Activated T-cell treated with anti-CD3 and anti-CD28 coated beads, Interleukin-2, amount 50 U/mL, for 72 hours (primary cell): Measurements from ENCODE around the gene MFAP2. TPM values are rescaled to one million over a fixed set of nuclear protein-coding genes. Genes with fewer than 3 reads are reported as not detected.

Source experiments
- ATAC-seq, 2 donors: fragments of 150-1000 bp; cut with Tn5 transposase; replicated peaks in 1 of 2; 2 replicates each; pipeline ENCODE4 v1.10.0; 2021; ENCODE audit warnings: moderate library complexity in 2 of 2, mild to moderate bottlenecking in 1 of 2
- DNase-seq, 2 donors: peaks; one replicate each; pipeline ENCODE4 v3.0.0; 2021 to 2022; ENCODE audit warnings: mixed read lengths in 1 of 2
- H3K27ac Mint-ChIP-seq: one replicate; pipeline ENCODE4 v1.8.0; 2022; ENCODE audit warnings: mild to moderate bottlenecking, moderate library complexity, mixed read lengths
- H3K27me3 Mint-ChIP-seq: one replicate; pipeline ENCODE4 v1.8.0; 2022; ENCODE audit warnings: low read depth, mixed read lengths
- H3K36me3 Mint-ChIP-seq, 2 donors: one replicate each; pipeline ENCODE4 v1.8.0; 2022; ENCODE audit warnings: mixed read lengths in 2 of 2, mild to moderate bottlenecking in 1 of 2; ENCODE audit not compliant: insufficient read depth in 2 of 2
- H3K4me1 Mint-ChIP-seq: one replicate; pipeline ENCODE4 v1.8.0; 2022; ENCODE audit warnings: low read depth, mixed read lengths
- H3K4me3 Mint-ChIP-seq, 2 donors: one replicate each; pipeline ENCODE4 v1.8.0; 2022; ENCODE audit warnings: mild to moderate bottlenecking in 2 of 2, mixed read lengths in 2 of 2, moderate library complexity in 2 of 2
- H3K9me3 Mint-ChIP-seq, 2 donors: one replicate each; pipeline ENCODE4 v1.8.0; 2022; ENCODE audit warnings: mixed read lengths in 2 of 2
- total RNA-seq, 2 donors: library from RNA; stranded (reverse); gene quantifications; one replicate each; pipeline ENCODE4 v1.2.3, GENCODE V29; 2022

The MFAP2 gene, protein sequence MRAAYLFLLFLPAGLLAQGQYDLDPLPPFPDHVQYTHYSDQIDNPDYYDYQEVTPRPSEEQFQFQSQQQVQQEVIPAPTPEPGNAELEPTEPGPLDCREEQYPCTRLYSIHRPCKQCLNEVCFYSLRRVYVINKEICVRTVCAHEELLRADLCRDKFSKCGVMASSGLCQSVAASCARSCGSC
- total RNA-seq: under 1 TPM; 0.37 to 0.67 TPM

DNA sequence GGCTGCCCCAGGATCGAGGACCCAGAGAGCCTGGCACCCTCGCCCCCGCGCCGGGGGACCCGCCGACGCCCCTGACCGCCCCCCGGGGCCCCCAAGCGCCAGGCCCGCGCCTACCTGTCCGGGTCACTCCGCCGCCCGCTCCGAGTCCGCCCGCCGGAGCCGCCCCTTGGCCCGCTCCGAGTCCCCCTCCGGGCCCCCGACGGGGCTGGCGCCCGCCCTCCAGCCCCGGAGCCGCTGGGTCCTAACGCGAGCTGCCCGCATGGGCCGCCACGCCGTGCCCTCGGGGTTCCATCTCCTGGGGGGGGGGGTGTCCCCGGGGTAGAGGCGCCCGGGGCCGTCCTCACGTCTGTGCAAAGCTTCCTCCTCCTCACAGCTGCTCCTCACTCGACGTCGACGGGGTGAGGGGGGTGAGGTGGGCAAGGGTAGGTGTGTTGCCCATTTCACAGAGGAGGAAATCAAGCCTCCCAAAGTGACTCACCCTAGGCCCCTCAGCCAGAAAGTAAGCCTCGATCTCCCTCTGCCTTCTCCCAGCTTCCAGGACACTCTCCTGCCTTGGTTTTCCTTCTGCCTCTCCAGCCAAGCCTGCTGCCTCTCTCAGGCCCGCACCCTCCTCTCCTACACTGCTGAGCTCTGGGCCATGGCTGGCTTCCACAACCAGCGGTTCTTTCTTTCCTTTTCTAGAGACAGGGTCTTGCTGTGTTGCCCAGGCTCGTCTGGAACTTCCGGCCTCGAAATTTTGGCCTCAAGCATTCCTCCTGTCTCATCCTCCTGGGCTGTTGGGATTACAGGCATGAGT is at the start of gene MFAP2:
Gene MFAP2 (minus strand): TSS at position 148 of the 796 bp plus-strand sequence. CDS start 2,347 bp downstream, outside the sequence.
- DNase-seq (peak; percentile 17 to 30), ATAC-seq (peak; percentile 43 to 47)
- Mint-ChIP-seq H3K27me3 (peaks cover 20% of the 10 kb centered on the region), H3K27ac (no peak within 1 kb of the TSS), H3K9me3 (no peaks in the 10 kb centered on the region), H3K4me1 (peaks cover 10% of the 10 kb centered on the region), H3K36me3 (no peaks in the 10 kb centered on the region), H3K4me3 (peak within 1 kb of the TSS; percentile 64 to 77)

DNA sequence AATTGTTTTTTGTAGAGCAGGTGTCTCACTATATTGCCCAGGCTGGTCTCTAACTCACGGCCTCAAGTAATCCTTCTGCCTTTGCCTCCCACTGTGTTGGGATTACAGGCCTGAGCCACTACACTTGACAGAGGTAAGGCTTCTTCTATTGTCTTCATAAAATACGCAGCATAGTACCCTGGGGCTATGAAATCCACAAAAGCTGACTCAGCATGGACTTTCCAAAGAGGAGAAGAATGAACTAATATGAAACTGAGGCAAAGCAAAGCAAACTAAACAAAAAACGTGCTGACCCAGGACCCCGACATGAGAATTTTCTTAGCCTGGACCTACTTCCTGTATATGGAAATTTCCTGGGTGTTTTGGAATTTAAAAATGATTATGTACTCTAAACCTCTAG is 49.8 kb upstream of the MFAP2 start:
- ATAC-seq (no peak), DNase-seq (no peak)
- Mint-ChIP-seq H3K4me1 (no peaks in the 10 kb centered on the region), H3K36me3 (peaks cover 0 to 8% of the 10 kb centered on the region in 2 donors), H3K27ac (no peak overlapping the region), H3K27me3 (no peaks in the 10 kb centered on the region), H3K4me3 (no peak overlapping the region), H3K9me3 (no peaks in the 10 kb centered on the region)

DNA sequence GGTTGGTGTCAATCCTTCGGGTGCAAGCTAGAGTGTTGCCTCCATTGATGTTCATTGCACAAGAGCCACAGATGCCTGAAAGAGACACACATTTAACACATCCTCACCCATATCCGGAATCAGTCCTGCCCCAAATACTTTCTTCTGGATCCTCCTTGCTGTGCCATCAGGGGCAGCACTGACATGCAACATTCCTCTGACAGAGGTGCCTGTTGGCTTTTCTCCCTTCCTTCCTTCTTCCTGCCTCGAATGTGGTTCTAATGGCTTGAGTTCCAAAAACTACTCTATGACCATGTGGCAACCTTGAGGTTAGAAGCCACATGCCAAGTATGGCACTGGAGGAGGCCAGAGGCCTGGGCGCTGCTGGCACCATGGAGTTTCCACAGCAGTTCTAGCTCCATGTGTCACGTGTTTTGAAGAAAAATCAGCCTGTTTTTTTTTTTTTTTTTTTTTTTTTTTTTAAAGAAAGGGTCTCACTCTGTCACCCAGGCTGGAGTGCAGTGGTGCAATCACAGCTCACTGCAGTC is 48.3 kb upstream of the MFAP2 start:
- no peaks in the 10 kb centered on the region for H3K4me1 Mint-ChIP-seq
- ATAC-seq (no peak), DNase-seq (no peak)
- H3K27ac Mint-ChIP-seq: no peak overlapping the region
- H3K27me3 Mint-ChIP-seq: no peaks in the 10 kb centered on the region
- no peaks in the 10 kb centered on the region for H3K9me3 Mint-ChIP-seq
- H3K4me3 Mint-ChIP-seq: no peak overlapping the region
- peaks cover 0 to 10% of the 10 kb centered on the region in 2 donors for H3K36me3 Mint-ChIP-seq

DNA sequence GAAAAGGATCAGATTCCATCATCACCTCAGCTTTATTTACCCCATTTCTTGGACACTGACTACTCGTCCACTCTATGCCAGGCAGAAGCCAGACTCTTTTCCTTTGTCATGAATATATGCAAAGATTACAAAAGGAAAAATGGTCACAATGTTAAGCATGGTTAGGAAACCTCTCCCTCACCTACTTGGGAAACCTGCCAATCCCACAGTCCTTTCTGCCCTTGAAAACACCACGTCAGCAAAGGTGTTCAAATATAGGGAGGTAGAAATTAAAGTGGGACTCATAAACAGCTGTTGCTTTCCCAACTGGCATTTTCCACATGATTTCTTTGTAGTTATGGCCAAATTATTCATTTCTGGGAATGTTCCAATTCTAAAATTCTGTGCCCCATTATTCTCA is 47.5 kb upstream of the MFAP2 start:
- Mint-ChIP-seq H3K4me3 (no peak overlapping the region), H3K27me3 (no peaks in the 10 kb centered on the region), H3K9me3 (no peaks in the 10 kb centered on the region), H3K27ac (no peak overlapping the region), H3K4me1 (no peaks in the 10 kb centered on the region), H3K36me3 (peaks cover 0 to 9% of the 10 kb centered on the region in 2 donors)
- DNase-seq: no peak
- ATAC-seq: no peak

DNA sequence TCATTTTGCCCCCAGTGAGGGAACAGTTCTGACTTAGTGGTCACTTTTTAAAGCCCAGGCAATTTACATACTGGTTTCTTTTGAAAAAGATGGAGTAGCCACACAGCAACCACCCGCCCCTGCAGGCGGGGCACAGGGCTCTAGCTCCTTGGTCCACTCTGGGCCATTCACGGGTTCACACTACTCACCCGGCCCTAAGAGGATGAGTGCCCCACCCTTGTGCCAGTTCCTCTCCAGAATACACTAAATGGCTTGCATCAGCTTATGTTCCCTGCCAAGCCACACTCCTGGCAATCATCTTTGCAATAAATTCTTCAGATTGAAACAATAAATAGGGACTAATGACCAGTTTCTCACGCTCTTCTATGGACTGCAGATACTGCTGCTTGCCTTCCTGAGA is 47.0 kb upstream of the MFAP2 start:
- Mint-ChIP-seq H3K27me3 (no peaks in the 10 kb centered on the region), H3K4me3 (no peak overlapping the region), H3K4me1 (no peaks in the 10 kb centered on the region), H3K36me3 (peaks cover 0 to 9% of the 10 kb centered on the region in 2 donors), H3K9me3 (no peaks in the 10 kb centered on the region), H3K27ac (no peak overlapping the region)
- no peak for ATAC-seq
- DNase-seq: no peak

DNA sequence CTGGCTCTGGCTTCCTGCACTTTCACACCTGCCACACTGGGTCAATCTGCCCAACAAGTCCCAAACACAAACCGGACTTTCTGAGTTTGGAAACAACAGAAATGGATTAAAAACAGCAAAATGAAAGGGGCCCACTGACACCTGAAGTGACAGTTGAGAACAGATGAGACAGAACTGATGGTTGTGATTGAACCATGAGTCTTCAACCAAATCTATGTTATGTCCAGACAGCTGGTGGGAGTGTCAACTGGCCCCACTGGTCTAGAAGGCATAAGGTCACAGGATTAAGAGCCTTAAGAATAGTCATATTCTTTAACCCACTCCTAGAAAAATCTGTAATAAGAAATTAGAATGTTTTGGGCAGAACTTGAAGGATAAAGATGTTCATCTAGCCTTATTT is 44.3 kb upstream of the MFAP2 start:
- Mint-ChIP-seq H3K27me3 (no peaks in the 10 kb centered on the region), H3K27ac (peak overlapping the region; percentile 48), H3K4me3 (no peak overlapping the region), H3K36me3 (peaks cover 0 to 11% of the 10 kb centered on the region in 2 donors), H3K4me1 (peaks cover 1% of the 10 kb centered on the region), H3K9me3 (no peaks in the 10 kb centered on the region)
- DNase-seq (no peak), ATAC-seq (no peak)

DNA sequence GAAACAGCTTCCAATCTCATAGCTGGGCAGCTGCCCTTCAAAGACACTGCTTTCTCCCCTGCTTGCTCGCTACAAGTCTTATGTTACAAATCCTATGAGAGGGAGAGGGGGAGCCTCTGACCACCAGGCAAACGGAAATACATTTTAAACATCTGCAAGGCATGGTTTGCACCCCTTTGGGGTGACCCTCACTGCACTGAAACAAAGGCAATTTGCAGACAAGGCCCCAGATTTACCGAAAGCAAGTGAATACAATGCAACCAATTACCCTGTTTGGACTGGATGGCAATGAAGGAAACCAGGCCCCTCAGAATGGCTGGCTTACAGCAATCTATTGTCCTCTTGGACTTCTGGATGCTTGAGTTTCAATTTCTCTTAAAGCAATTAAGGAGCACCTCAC is 43.2 kb upstream of the MFAP2 start:
- Mint-ChIP-seq H3K9me3 (no peaks in the 10 kb centered on the region), H3K4me3 (no peak overlapping the region), H3K4me1 (peaks cover 12% of the 10 kb centered on the region), H3K27me3 (no peaks in the 10 kb centered on the region), H3K36me3 (peaks cover 0 to 13% of the 10 kb centered on the region in 2 donors), H3K27ac (peak overlapping the region; percentile 22)
- ATAC-seq (no peak), DNase-seq (no peak)

DNA sequence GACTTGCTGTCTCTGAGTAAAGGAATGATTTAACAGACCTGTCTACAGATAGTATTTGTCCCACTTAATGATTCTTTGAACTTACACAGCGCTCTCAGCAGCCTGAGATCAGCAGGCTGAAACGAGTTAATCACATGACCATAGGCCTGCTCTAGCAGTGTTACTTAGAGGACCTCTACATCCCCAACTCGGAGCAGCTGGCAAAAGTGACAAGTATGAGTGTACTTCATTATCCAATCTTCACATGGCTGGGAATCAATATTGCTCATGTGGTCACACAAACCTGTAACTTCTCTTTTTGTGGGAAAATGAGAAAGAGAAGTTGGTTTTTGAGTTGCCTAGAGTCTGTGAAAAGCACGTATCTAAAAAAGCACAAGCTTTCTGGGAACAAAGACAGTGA is 42.7 kb upstream of the MFAP2 start:
- Mint-ChIP-seq H3K36me3 (peaks cover 0 to 12% of the 10 kb centered on the region in 2 donors), H3K9me3 (no peaks in the 10 kb centered on the region), H3K4me3 (no peak overlapping the region), H3K27me3 (no peaks in the 10 kb centered on the region), H3K4me1 (peaks cover 12% of the 10 kb centered on the region), H3K27ac (peak overlapping the region; percentile 14)
- no peak for ATAC-seq
- DNase-seq: no peak

DNA sequence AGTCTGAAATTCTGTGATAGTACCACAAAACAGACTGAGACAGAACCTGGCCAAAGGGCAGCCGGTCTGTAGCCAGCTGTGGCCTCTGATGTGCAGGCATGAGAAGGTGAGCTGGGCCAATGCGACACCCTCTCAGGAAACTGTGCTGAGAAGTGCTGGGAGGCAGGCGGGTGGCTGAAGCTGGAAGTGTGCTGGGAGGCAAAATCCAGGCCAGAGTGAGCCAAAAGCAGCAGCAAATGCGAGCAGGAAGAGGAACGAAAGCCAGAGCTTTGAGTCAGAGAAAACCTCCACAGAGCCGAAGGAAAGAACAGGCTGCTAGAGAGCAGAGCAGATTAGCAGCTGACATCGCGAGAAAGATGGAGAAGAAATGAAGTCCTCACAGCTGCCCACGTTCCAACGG is 41.5 kb upstream of the MFAP2 start:
- H3K4me1 Mint-ChIP-seq: peaks cover 12% of the 10 kb centered on the region
- no peak overlapping the region for H3K27ac Mint-ChIP-seq
- peaks cover 0 to 8% of the 10 kb centered on the region in 2 donors for H3K36me3 Mint-ChIP-seq
- no peaks in the 10 kb centered on the region for H3K27me3 Mint-ChIP-seq
- no peak overlapping the region for H3K4me3 Mint-ChIP-seq
- DNase-seq (no peak), ATAC-seq (no peak)
- no peaks in the 10 kb centered on the region for H3K9me3 Mint-ChIP-seq

DNA sequence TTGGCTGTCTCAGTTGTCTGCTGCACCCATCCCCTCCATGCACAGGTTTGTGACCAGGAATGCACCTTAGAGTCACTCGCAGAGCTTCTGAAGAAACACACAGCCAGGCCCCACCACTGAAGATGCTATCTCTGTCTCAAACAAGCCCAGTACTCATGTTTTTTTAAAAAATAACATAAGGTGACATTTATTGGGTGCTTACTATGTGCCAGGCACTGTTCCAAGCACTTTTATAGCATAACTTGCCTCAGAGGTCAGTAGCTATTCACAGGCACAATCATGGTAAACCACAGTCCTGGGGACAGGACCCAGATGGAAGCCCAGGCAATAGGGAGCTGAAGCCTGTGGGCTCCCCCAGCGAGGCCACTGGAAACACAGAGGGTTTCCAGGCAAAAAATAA is 40.1 kb upstream of the MFAP2 start:
- Mint-ChIP-seq H3K27ac (no peak overlapping the region), H3K4me3 (no peak overlapping the region), H3K4me1 (peaks cover 12% of the 10 kb centered on the region), H3K9me3 (no peaks in the 10 kb centered on the region), H3K36me3 (peaks cover 0 to 8% of the 10 kb centered on the region in 2 donors), H3K27me3 (no peaks in the 10 kb centered on the region)
- ATAC-seq: no peak
- no peak for DNase-seq

DNA sequence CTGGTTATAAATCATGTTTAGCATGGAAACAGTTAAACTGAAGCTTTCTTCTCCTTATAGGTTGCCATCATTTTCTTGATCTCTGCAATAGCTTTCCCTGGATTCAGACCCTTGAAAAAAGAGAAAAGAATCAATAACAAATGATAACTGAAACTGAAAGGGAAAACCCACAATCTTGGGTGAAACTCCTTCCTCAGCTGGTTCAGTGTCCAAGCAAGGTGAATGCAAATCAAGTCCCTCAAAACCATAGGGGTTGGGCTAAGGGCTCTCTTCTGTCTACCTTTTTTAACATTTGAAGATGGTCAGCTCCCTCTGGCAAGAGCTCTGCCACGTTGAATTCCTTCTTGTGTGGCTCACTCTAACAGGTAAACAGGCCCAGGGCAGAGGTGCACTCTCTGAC is 38.4 kb upstream of the MFAP2 start:
- Mint-ChIP-seq H3K27ac (peak overlapping the region; percentile 88), H3K9me3 (no peaks in the 10 kb centered on the region), H3K4me1 (peaks cover 12% of the 10 kb centered on the region), H3K4me3 (no peak overlapping the region), H3K36me3 (peaks cover 0 to 7% of the 10 kb centered on the region in 2 donors), H3K27me3 (no peaks in the 10 kb centered on the region)
- ATAC-seq (no peak), DNase-seq (no peak)

DNA sequence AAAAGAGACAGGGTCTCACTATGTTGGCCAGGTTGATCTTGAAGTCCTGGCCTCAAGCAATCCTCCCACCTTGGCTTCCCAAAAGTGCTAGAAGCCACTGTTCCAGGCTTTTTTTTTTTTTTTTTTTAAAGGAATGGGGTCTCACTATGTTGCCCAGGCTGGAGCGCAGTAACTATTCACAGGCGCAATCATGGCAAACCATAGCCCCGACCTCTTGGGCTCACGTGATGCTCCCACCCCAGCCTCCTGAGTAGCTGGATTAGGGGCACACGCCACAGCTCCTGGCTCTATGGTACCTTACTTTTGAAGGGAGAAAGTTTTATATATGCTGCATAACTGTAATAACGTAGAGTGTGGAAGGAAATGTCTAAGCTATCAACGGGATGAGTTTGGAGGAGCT is 37.0 kb upstream of the MFAP2 start:
- H3K36me3 Mint-ChIP-seq: peaks cover 0 to 7% of the 10 kb centered on the region in 2 donors
- no peak overlapping the region for H3K4me3 Mint-ChIP-seq
- H3K27me3 Mint-ChIP-seq: no peaks in the 10 kb centered on the region
- H3K9me3 Mint-ChIP-seq: no peaks in the 10 kb centered on the region
- ATAC-seq (no peak), DNase-seq (no peak)
- H3K27ac Mint-ChIP-seq: no peak overlapping the region
- peaks cover 12% of the 10 kb centered on the region for H3K4me1 Mint-ChIP-seq

DNA sequence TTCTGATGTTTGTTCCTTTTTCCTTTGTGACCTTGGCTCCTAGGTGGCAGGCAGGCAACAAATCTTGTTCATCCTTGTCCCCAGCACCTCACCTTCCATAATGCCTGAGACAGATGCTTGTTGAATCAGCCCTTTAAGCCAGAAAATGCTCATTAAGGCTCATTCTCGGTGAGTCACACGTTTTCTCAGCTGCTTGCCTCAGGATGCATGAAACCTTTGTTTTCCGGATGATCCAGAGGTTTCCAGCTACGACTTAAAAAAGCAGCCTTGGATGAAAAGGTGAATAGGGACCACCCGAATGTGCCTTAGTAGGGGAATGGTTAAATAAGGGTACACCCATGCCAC is 35.9 kb upstream of the MFAP2 start:
- Mint-ChIP-seq H3K36me3 (peaks cover 0 to 7% of the 10 kb centered on the region in 2 donors), H3K27me3 (no peaks in the 10 kb centered on the region)

More for the DNA sequence above, 35.9 kb upstream of the MFAP2 start:
- ATAC-seq (no peak), DNase-seq (no peak)
- no peaks in the 10 kb centered on the region for H3K9me3 Mint-ChIP-seq
- H3K4me3 Mint-ChIP-seq: no peak overlapping the region
- no peak overlapping the region for H3K27ac Mint-ChIP-seq
- peaks cover 18% of the 10 kb centered on the region for H3K4me1 Mint-ChIP-seq
